CD8-positive, alpha-beta memory T cell (primary cell): ENCODE measurements around the gene ACSF2. TPM values are rescaled to one million over a fixed set of nuclear protein-coding genes. Genes with fewer than 3 reads are reported as not detected.

Source experiments
- CTCF ChIA-PET: fragments of 350-600 bp; sonication (Branson Sonifier 250); formaldehyde crosslinking; loops from one replicate; lab custom pipeline; 2021; ENCODE audit warnings: antibody characterized with exemption; lab: Charles Lee
- POLR2A ChIA-PET: fragments of 350-600 bp; sonication (Branson Sonifier 250); formaldehyde crosslinking; loops from one replicate; lab custom pipeline; 2021; ENCODE audit warnings: antibody characterized with exemption; lab: Charles Lee
- DNase-seq, 5 donors: peaks; one replicate each; pipeline versions ENCODE4 v3.0.0 to v3.0.0-alpha.2; 2020 to 2022; ENCODE audit warnings: mixed read lengths in 1 of 5
- H3K27ac ChIP-seq: one replicate; pipeline ENCODE4 v1.7.0; 2013; ENCODE audit warnings: low read depth, mild to moderate bottlenecking, low read length, moderate library complexity
- H3K27me3 ChIP-seq: 2 replicates; pipeline ENCODE4 v1.7.0; 2013; ENCODE audit warnings: low read length, mild to moderate bottlenecking; ENCODE audit not compliant: insufficient read depth, poor library complexity, severe bottlenecking
- H3K36me3 ChIP-seq: 2 replicates; pipeline ENCODE4 v1.7.0; 2013; ENCODE audit warnings: mild to moderate bottlenecking, low read length, moderate library complexity; ENCODE audit not compliant: insufficient read depth
- H3K4me1 ChIP-seq: 2 replicates; pipeline ENCODE4 v1.7.0; 2013; ENCODE audit warnings: mild to moderate bottlenecking, low read length, moderate library complexity; ENCODE audit not compliant: insufficient read depth
- H3K4me3 ChIP-seq: 2 replicates; pipeline ENCODE4 v1.7.0; 2013; ENCODE audit warnings: mild to moderate bottlenecking, low read length
- H3K9me3 ChIP-seq: 2 replicates; pipeline ENCODE4 v1.7.0; 2013; ENCODE audit warnings: mild to moderate bottlenecking, low read length
- H3K27ac Mint-ChIP-seq, 8 donors: one replicate each; pipeline ENCODE4 v1.8.0; 2020 to 2021; ENCODE audit warnings: mixed read lengths in 8 of 8, mild to moderate bottlenecking in 6 of 8, inconsistent platforms in 3 of 8, moderate library complexity in 3 of 8
- H3K27me3 Mint-ChIP-seq, 2 donors: one replicate each; pipeline ENCODE4 v1.8.0; 2020 to 2021; ENCODE audit warnings: mixed read lengths in 2 of 2, mild to moderate bottlenecking in 1 of 2, moderate library complexity in 1 of 2
- H3K36me3 Mint-ChIP-seq, 3 donors: one replicate each; pipeline ENCODE4 v1.8.0; 2020 to 2021; ENCODE audit warnings: mixed read lengths in 3 of 3, inconsistent platforms in 1 of 3, mild to moderate bottlenecking in 1 of 3
- H3K4me1 Mint-ChIP-seq, 3 donors: one replicate each; pipeline ENCODE4 v1.8.0; 2020 to 2021; ENCODE audit warnings: mixed read lengths in 3 of 3, inconsistent platforms in 1 of 3, mild to moderate bottlenecking in 1 of 3
- H3K4me3 Mint-ChIP-seq, 7 donors: one replicate each; pipeline ENCODE4 v1.8.0; 2020 to 2021; ENCODE audit warnings: mixed read lengths in 7 of 7, mild to moderate bottlenecking in 6 of 7, moderate library complexity in 4 of 7, inconsistent platforms in 2 of 7
- H3K9me3 Mint-ChIP-seq, 5 donors: one replicate each; pipeline ENCODE4 v1.8.0; 2020 to 2022; ENCODE audit warnings: mixed read lengths in 5 of 5, mild to moderate bottlenecking in 3 of 5, moderate library complexity in 2 of 5, inconsistent platforms in 1 of 5
- polyA plus RNA-seq: library from polyadenylated mRNA; unstranded; fragments of 300-500 nt; fragmentation: Illumina TruSeq; gene quantifications from one replicate; pipeline ENCODE4 v1.2.3, GENCODE V29; 2021
- total RNA-seq, 2 experiments: library from RNA; stranded (reverse); gene quantifications; one replicate each; pipeline ENCODE4 v1.2.3, GENCODE V29; 2021

The ACSF2 gene
- total and polyA plus RNA-seq, 3 experiments from 2014 or later: 3.1 to 14.8 (median 12.4) TPM

GRCh38 chr17:50514388-50514787, 88.4 kb downstream of the ACSF2 start:
- POLR2A ChIA-PET: no interaction called here
- no peak overlapping the region for H3K4me3 ChIP-seq
- peak overlapping the region in 1 of 8 donors; percentile 2 for H3K27ac Mint-ChIP-seq
- H3K27ac ChIP-seq: no peak overlapping the region
- H3K9me3 Mint-ChIP-seq: no peaks in the 10 kb centered on the region
- no peaks in the 10 kb centered on the region for H3K27me3 ChIP-seq
- H3K4me1 Mint-ChIP-seq: peaks cover 15 to 20% (median 19%) of the 10 kb centered on the region in 3 donors
- no peaks in the 10 kb centered on the region for H3K36me3 ChIP-seq
- H3K4me1 ChIP-seq: peaks cover 6% of the 10 kb centered on the region
- no peaks in the 10 kb centered on the region for H3K36me3 Mint-ChIP-seq
- no peaks in the 10 kb centered on the region for H3K9me3 ChIP-seq
- CTCF ChIA-PET: no interaction called here
- H3K4me3 Mint-ChIP-seq: no peak overlapping the region
- no peak for DNase-seq
- peaks cover 2 to 3% of the 10 kb centered on the region in 2 donors for H3K27me3 Mint-ChIP-seq

- DNase-seq: no peak
- H3K27ac ChIP-seq: no peak overlapping the region
These were observed 89.1 kb downstream of the ACSF2 start for GRCh38 chr17:50514936-50515702.

GRCh38 chr17:50517011-50517410, 91.0 kb downstream of the ACSF2 start:
- DNase-seq: no peak
- Mint-ChIP-seq H3K4me1 (no peaks in the 10 kb centered on the region), H3K27ac (peak overlapping the region in 1 of 8 donors; percentile 48), H3K27me3 (peaks cover 0 to 2% of the 10 kb centered on the region in 2 donors), H3K9me3 (no peaks in the 10 kb centered on the region), H3K36me3 (no peaks in the 10 kb centered on the region), H3K4me3 (no peak overlapping the region)
- CTCF ChIA-PET: interaction anchor here (1.6 kb wide), 1 partner anchor 12 kb away, joined by 5 read pairs; no protein-coding TSS in a partner anchor
- H3K4me1 ChIP-seq: no peaks in the 10 kb centered on the region
- H3K27ac ChIP-seq: no peak overlapping the region
- H3K27me3 ChIP-seq: no peaks in the 10 kb centered on the region
- no peak overlapping the region for H3K4me3 ChIP-seq
- H3K9me3 ChIP-seq: no peaks in the 10 kb centered on the region
- POLR2A ChIA-PET: interaction anchor here (0.6 kb wide), 1 partner anchor 74 kb away, joined by 5 read pairs; no protein-coding TSS in a partner anchor
- H3K36me3 ChIP-seq: no peaks in the 10 kb centered on the region

More at GRCh38 chr17:50514936-50515702, 89.1 kb downstream of the ACSF2 start:
- no peaks in the 10 kb centered on the region for H3K9me3 Mint-ChIP-seq
- peak overlapping the region in 1 of 8 donors; percentile 16 for H3K27ac Mint-ChIP-seq
- Histone ChIP-seq H3K9me3 (no peaks in the 10 kb centered on the region), H3K36me3 (no peaks in the 10 kb centered on the region), H3K27me3 (no peaks in the 10 kb centered on the region), H3K4me3 (no peak overlapping the region), H3K4me1 (peaks cover 6% of the 10 kb centered on the region)
- H3K4me1 Mint-ChIP-seq: peaks cover 11 to 14% (median 13%) of the 10 kb centered on the region in 3 donors
- no peaks in the 10 kb centered on the region for H3K36me3 Mint-ChIP-seq
- H3K27me3 Mint-ChIP-seq: peaks cover 2 to 3% of the 10 kb centered on the region in 2 donors
- H3K4me3 Mint-ChIP-seq: peak overlapping the region in 1 of 7 donors; percentile 40
- CTCF ChIA-PET: no interaction called here
- POLR2A ChIA-PET: no interaction called here

- Histone ChIP-seq H3K27me3 (no peaks in the 10 kb centered on the region), H3K9me3 (no peaks in the 10 kb centered on the region), H3K36me3 (no peaks in the 10 kb centered on the region), H3K4me1 (no peaks in the 10 kb centered on the region), H3K27ac (no peak overlapping the region), H3K4me3 (no peak overlapping the region)
- Mint-ChIP-seq H3K36me3 (no peaks in the 10 kb centered on the region), H3K27me3 (peaks cover 0 to 2% of the 10 kb centered on the region in 2 donors), H3K9me3 (no peaks in the 10 kb centered on the region), H3K4me1 (no peaks in the 10 kb centered on the region), H3K4me3 (no peak overlapping the region), H3K27ac (peak overlapping the region in 1 of 8 donors; percentile 38)
- ChIA-PET CTCF (interaction anchor here (1.6 kb wide), 1 partner anchor 11 kb away, joined by 5 read pairs; no protein-coding TSS in a partner anchor), POLR2A (no interaction called here)
- no peak for DNase-seq
These were observed 91.7 kb downstream of the ACSF2 start for GRCh38 chr17:50517504-50518383.

- Mint-ChIP-seq H3K27me3 (peaks cover 0 to 3% of the 10 kb centered on the region in 2 donors), H3K36me3 (no peaks in the 10 kb centered on the region), H3K9me3 (no peaks in the 10 kb centered on the region), H3K4me1 (no peaks in the 10 kb centered on the region), H3K4me3 (no peak overlapping the region), H3K27ac (peak overlapping the region in 1 of 8 donors; percentile 38)
- Histone ChIP-seq H3K4me1 (no peaks in the 10 kb centered on the region), H3K27me3 (no peaks in the 10 kb centered on the region), H3K4me3 (no peak overlapping the region), H3K27ac (no peak overlapping the region), H3K9me3 (no peaks in the 10 kb centered on the region), H3K36me3 (no peaks in the 10 kb centered on the region)
- ChIA-PET CTCF (no interaction called here), POLR2A (no interaction called here)
- DNase-seq: no peak
These were observed 92.5 kb downstream of the ACSF2 start for GRCh38 chr17:50518384-50519023.

- no peaks in the 10 kb centered on the region for H3K36me3 ChIP-seq
- no peak overlapping the region for H3K27ac ChIP-seq
- no peaks in the 10 kb centered on the region for H3K27me3 ChIP-seq
- Mint-ChIP-seq H3K27ac (no peak overlapping the region), H3K27me3 (peaks cover 0 to 4% of the 10 kb centered on the region in 2 donors), H3K36me3 (no peaks in the 10 kb centered on the region), H3K4me3 (no peak overlapping the region), H3K9me3 (no peaks in the 10 kb centered on the region), H3K4me1 (no peaks in the 10 kb centered on the region)
- H3K9me3 ChIP-seq: no peaks in the 10 kb centered on the region
- H3K4me3 ChIP-seq: no peak overlapping the region
- ChIA-PET POLR2A (no interaction called here), CTCF (no interaction called here)
- no peaks in the 10 kb centered on the region for H3K4me1 ChIP-seq
- no peak for DNase-seq
These were observed 93.3 kb downstream of the ACSF2 start for GRCh38 chr17:50519141-50519834.

- Mint-ChIP-seq H3K4me1 (no peaks in the 10 kb centered on the region), H3K27ac (no peak overlapping the region)
- no peaks in the 10 kb centered on the region for H3K4me1 ChIP-seq
These were observed 94.5 kb downstream of the ACSF2 start for GRCh38 chr17:50520483-50520882.

More at GRCh38 chr17:50520483-50520882, 94.5 kb downstream of the ACSF2 start:
- H3K36me3 ChIP-seq: no peaks in the 10 kb centered on the region
- Mint-ChIP-seq H3K4me3 (no peak overlapping the region), H3K36me3 (no peaks in the 10 kb centered on the region), H3K27me3 (peaks cover 0 to 4% of the 10 kb centered on the region in 2 donors), H3K9me3 (no peaks in the 10 kb centered on the region)
- H3K9me3 ChIP-seq: no peaks in the 10 kb centered on the region
- POLR2A ChIA-PET: no interaction called here
- DNase-seq: no peak
- CTCF ChIA-PET: interaction anchor here (0.9 kb wide), 1 partner anchor 20 kb away, joined by 3 read pairs; no protein-coding TSS in a partner anchor
- H3K27me3 ChIP-seq: no peaks in the 10 kb centered on the region
- no peak overlapping the region for H3K4me3 ChIP-seq
- H3K27ac ChIP-seq: no peak overlapping the region
